Measurements from ENCODE around the gene SEPTIN12. TPM values are rescaled to one million over a fixed set of nuclear protein-coding genes. Genes with fewer than 3 reads are reported as not detected.

Gene SEPTIN12
- total and polyA plus RNA-seq, 2 of the 8 experiments (the other 6 are each of a cell fraction or from before 2014, with no cell fraction given), result 0.24 TPM; not detected in 1

DNA sequence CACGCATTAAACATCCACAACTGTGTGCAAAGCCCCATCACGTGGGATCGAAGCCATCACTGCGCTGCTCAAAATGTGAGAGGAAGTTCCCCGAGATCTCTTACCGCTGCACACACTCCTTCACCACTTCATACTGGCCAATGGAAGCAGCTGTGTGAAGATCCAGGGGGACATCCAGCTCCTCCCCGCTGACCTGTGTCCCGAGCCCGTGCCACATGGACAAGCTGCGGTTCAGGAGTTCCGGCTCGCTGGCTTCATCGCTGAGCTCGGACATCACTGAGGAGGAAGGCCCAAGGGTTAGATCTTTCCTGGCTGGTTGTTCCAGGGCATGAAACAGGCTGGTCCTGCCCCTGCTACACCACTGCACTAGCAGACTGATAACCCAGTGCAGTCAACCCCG, 58.3 kb downstream of the SEPTIN12 start (continued):
- no peak for TF ChIP-seq RBBP5 (IDR thresholded peaks at IDR 0.05; ENCODE audit: borderline replicate concordance, low read depth, low read length)
- TF ChIP-seq, protein P1, sequence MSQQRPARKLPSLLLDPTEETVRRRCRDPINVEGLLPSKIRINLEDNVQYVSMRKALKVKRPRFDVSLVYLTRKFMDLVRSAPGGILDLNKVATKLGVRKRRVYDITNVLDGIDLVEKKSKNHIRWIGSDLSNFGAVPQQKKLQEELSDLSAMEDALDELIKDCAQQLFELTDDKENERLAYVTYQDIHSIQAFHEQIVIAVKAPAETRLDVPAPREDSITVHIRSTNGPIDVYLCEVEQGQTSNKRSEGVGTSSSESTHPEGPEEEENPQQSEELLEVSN (IDR thresholded peaks at IDR 0.05), result no peak
- TF ChIP-seq, protein P2, sequence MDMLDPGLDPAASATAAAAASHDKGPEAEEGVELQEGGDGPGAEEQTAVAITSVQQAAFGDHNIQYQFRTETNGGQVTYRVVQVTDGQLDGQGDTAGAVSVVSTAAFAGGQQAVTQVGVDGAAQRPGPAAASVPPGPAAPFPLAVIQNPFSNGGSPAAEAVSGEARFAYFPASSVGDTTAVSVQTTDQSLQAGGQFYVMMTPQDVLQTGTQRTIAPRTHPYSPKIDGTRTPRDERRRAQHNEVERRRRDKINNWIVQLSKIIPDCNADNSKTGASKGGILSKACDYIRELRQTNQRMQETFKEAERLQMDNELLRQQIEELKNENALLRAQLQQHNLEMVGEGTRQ (IDR thresholded peaks at IDR 0.05; ENCODE audit: low read length), result no peak

All from H1 (cell line).